ENCODE measurements around the gene ANKRD65. TPM values are rescaled to one million over a fixed set of nuclear protein-coding genes. Genes with fewer than 3 reads are reported as not detected.
A peak's percentile ranks its signal among the peaks of the same experiment; 100 is the strongest.

The ANKRD65 gene
- total RNA-seq, 2 experiments from 2014 or later, result not detected

DNA sequence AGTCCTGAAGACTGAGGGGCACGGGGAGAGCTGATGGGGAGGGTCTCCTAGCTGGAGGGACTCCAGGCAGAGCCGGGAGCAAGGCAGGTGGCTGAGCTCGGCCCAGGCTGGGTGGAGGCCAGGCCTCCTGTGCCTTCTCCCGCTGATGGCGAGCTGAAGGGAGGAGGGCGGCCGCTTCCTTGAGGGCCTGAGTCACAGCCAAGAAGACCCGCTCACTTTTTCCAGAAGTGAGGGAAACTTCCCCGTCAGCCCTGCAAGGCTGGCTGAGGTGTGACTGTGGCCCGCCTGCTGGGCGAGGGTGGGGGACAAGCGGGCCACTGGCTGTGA is 12.7 kb upstream of the ANKRD65 start:
- ATAC-seq (peak; percentile 82), DNase-seq (peak; percentile 89)
- Mint-ChIP-seq H3K4me1 (ENCODE audit: low read depth) (peaks cover 10% of the 10 kb centered on the region), H3K9me3 (no peaks in the 10 kb centered on the region), H3K36me3 (ENCODE audit: low read depth) (no peaks in the 10 kb centered on the region), H3K27me3 (peaks cover 25% of the 10 kb centered on the region), H3K27ac (no peak overlapping the region), H3K4me3 (no peak overlapping the region)
- POLR2A ChIA-PET, result interaction anchor here (0.9 to 2.8 kb wide), 3 partner anchors 26 to 34 kb away, joined by 3 to 8 read pairs (median 7); partner anchors contain the start of genes CCNL2 and MRPL20
- CTCF ChIA-PET, result interaction anchor here (1.0 kb wide), 1 partner anchor 34 kb away, joined by 3 read pairs; no protein-coding TSS in a partner anchor
- TF ChIP-seq, protein P1, sequence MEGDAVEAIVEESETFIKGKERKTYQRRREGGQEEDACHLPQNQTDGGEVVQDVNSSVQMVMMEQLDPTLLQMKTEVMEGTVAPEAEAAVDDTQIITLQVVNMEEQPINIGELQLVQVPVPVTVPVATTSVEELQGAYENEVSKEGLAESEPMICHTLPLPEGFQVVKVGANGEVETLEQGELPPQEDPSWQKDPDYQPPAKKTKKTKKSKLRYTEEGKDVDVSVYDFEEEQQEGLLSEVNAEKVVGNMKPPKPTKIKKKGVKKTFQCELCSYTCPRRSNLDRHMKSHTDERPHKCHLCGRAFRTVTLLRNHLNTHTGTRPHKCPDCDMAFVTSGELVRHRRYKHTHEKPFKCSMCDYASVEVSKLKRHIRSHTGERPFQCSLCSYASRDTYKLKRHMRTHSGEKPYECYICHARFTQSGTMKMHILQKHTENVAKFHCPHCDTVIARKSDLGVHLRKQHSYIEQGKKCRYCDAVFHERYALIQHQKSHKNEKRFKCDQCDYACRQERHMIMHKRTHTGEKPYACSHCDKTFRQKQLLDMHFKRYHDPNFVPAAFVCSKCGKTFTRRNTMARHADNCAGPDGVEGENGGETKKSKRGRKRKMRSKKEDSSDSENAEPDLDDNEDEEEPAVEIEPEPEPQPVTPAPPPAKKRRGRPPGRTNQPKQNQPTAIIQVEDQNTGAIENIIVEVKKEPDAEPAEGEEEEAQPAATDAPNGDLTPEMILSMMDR (IDR thresholded peaks at IDR 0.05), result no peak
- intact Hi-C loops (cut with micrococcal nuclease), result no loop called here

GRCh38 chr1:1432951-1433803 is 12.1 kb upstream of the ANKRD65 start:
- DNase-seq, result no peak
- Mint-ChIP-seq H3K36me3 (ENCODE audit: low read depth) (no peaks in the 10 kb centered on the region), H3K4me3 (no peak overlapping the region), H3K9me3 (no peaks in the 10 kb centered on the region), H3K27ac (no peak overlapping the region), H3K27me3 (peaks cover 24% of the 10 kb centered on the region), H3K4me1 (ENCODE audit: low read depth) (peaks cover 13% of the 10 kb centered on the region)
- no peak for ATAC-seq
- CTCF ChIA-PET, result interaction anchor here (1.0 kb wide), 1 partner anchor 33 kb away, joined by 3 read pairs; no protein-coding TSS in a partner anchor
- POLR2A ChIA-PET, result interaction anchor here (1.5 to 2.8 kb wide), 2 partner anchors 26 to 33 kb away, joined by 7 to 8 read pairs; partner anchors contain the start of genes CCNL2 and MRPL20
- TF ChIP-seq, protein P1 (IDR thresholded peaks at IDR 0.05), result no peak
- intact Hi-C loops (cut with micrococcal nuclease), result no loop called here

GRCh38 chr1:1432274-1432950 is 11.3 kb upstream of the ANKRD65 start:
- no peak for ATAC-seq
- CTCF ChIA-PET, result no interaction called here

DNA sequence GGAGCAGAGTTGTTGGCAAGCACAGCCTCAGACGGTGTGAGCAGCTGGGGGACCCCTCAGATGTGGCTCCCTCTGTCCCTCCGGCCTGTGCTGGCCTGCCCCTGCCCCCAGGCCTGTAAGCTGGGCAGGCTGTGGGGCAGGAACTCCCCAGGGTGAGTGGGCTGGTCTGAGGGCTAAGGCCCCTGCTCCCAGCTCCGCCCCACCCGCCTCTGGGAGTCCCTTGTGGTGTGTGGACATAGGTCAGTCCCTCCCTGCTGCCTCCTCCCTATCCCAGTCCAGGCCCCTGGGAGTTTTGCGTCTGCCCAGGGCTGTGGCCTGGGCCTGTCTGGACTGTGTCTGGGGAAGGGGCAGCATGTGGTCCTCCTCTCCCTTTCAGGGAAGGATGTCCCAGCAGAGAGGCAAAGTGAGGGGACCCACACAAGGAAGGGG is 10.8 kb upstream of the ANKRD65 start:
- TF ChIP-seq, protein P1 (IDR thresholded peaks at IDR 0.05), result no peak
- ChIA-PET CTCF (interaction anchor here (0.5 kb wide), 1 partner anchor 9 kb away, joined by 3 read pairs; no protein-coding TSS in a partner anchor), POLR2A (interaction anchor here (1.0 kb wide), 1 partner anchor 24 kb away, joined by 3 read pairs; the partner anchor contains the start of gene MRPL20)
- Mint-ChIP-seq H3K27me3 (peaks cover 22% of the 10 kb centered on the region), H3K4me3 (no peak overlapping the region), H3K27ac (no peak overlapping the region), H3K36me3 (ENCODE audit: low read depth) (no peaks in the 10 kb centered on the region), H3K4me1 (ENCODE audit: low read depth) (peaks cover 13% of the 10 kb centered on the region), H3K9me3 (no peaks in the 10 kb centered on the region)
- ATAC-seq (no peak), DNase-seq (no peak)
- intact Hi-C loops (cut with micrococcal nuclease), result no loop called here

More at GRCh38 chr1:1432274-1432950, 11.3 kb upstream of the ANKRD65 start:
- POLR2A ChIA-PET, result interaction anchor here (1.0 kb wide), 1 partner anchor 25 kb away, joined by 3 read pairs; the partner anchor contains the start of gene MRPL20
- H3K27ac Mint-ChIP-seq, result no peak overlapping the region
- H3K36me3 Mint-ChIP-seq (ENCODE audit: low read depth), result no peaks in the 10 kb centered on the region
- peaks cover 13% of the 10 kb centered on the region for H3K4me1 Mint-ChIP-seq (ENCODE audit: low read depth)
- intact Hi-C loops (cut with micrococcal nuclease), result no loop called here
- no peak overlapping the region for H3K4me3 Mint-ChIP-seq
- TF ChIP-seq, protein P1 (IDR thresholded peaks at IDR 0.05), result no peak
- H3K9me3 Mint-ChIP-seq, result no peaks in the 10 kb centered on the region
- DNase-seq, result no peak
- H3K27me3 Mint-ChIP-seq, result peaks cover 24% of the 10 kb centered on the region
